Measurements from ENCODE around the gene GIPC1.

Gene GIPC1

DNA sequence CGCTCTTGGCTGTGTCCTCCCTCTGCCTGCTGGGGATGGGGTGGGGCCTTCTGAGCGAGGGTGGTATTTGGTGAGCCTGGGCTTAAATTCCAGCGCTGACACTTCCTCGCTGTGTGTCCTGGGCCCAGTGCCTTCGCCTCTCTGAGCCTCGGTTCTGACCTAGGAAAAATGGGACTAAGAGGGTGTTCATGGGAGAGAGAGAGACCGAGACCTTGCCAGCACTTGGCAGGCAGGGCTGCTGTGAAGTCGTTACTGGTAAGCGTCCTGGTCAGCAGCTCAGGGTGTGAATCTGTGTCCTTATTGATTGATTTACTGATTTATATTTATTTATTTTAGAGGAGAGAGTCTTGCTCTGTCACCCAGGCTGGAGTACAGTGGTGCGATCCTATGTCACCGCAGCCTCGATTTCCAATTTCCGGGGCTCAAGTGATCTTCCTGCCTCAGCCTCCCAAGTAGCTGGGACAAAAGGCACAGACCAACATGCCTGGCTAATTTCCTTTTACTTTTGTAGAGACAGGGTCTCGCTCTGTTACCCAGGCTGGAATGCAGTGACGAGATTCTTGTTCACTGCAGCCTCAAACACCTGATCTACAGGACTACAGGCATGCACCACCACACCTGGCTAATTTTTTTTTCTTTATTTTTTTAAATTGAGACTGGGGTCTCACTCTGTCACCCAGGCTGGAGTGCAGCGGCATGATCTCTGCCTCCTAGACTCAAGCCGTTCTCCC, 60.4 kb downstream of the GIPC1 start:
- Histone ChIP-seq H3K79me1 (ENCODE audit: low read length) (no peaks in the 10 kb centered on the region), H2AK5ac (ENCODE audit: low read length) (no peak overlapping the region), H3K27me3 (ENCODE audit: insufficient read depth, low read length, poor library complexity) (no peaks in the 10 kb centered on the region), H3K9ac (ENCODE audit: low read length) (no peak overlapping the region), H2BK120ac (ENCODE audit: low read depth, low read length) (no peak overlapping the region), H3K4me1 (ENCODE audit: control insufficient read depth, low read depth, low read length) (no peaks in the 10 kb centered on the region), H3K27ac (ENCODE audit: low read depth, low read length) (no peak overlapping the region), H4K5ac (ENCODE audit: low read length) (no peak overlapping the region), H3K79me2 (ENCODE audit: control insufficient read depth, insufficient read depth, low read length) (no peaks in the 10 kb centered on the region), H3K56ac (ENCODE audit: low read length) (no peak overlapping the region), H3K4me3 (ENCODE audit: low read length) (no peak overlapping the region), H4K8ac (ENCODE audit: low read depth, low read length) (no peak overlapping the region), H3K36me3 (ENCODE audit: control insufficient read depth, insufficient read depth, low read length) (no peaks in the 10 kb centered on the region), H3K4me2 (ENCODE audit: low read length) (no peak overlapping the region), H2BK5ac (ENCODE audit: low read length) (no peak overlapping the region), H3K4ac (ENCODE audit: low read depth, low read length) (no peak overlapping the region), H3K23ac (ENCODE audit: low read length) (no peak overlapping the region), H3K18ac (ENCODE audit: low read length) (no peak overlapping the region), H2BK15ac (replicated peaks; ENCODE audit: low read depth) (no peak overlapping the region)
- no peak for DNase-seq
- no CpG with 5 or more reads among the region's 17 CpGs for WGBS (ENCODE audit: extremely low coverage, insufficient coverage, low lambda C conversion rate)

DNA sequence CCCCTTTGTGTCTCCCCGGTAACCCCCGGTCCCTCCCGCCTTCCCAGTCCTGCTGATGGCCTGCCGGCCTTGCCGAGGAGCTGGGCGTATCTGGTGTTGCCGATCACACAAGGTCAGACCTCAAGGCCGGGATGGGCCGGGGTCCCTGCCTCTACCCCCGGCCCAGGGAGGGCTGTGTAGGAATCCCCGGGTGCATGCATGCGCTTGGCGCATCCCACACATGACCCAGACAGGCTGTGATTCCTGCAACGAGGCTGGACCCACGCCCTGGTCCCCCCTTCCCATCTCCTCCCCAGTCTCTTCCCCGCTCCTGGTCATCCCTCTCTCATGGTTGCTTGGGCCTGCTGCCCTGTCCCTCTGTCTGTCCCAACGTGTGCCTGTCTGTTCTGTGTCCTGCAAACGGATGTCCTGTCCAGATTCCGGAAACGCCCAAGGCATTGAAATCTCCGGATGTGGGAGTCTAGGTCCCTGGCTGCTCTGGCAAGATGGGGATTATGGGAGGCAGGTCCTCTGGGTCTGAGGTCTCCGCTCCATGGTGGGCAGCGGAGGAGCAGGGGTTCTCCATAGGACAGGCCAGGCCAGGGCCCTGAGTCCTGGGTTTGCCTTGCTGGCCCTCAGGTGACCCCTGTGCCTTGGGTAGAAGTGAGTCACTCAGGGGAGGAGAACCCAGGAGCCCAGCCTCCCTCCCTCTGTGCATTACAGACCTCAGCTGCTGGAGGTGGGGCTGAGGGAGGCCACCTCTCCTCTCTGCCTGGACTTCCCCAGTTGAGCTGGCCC, 61.2 kb downstream of the GIPC1 start:
- WGBS (ENCODE audit: extremely low coverage, insufficient coverage, low lambda C conversion rate): no CpG with 5 or more reads among the region's 23 CpGs
- H2BK120ac ChIP-seq (ENCODE audit: low read depth, low read length): no peak overlapping the region
- no peaks in the 10 kb centered on the region for H3K79me1 ChIP-seq (ENCODE audit: low read length)
- peak overlapping the region; percentile 42 for H3K56ac ChIP-seq (ENCODE audit: low read length)
- H2BK15ac ChIP-seq (replicated peaks; ENCODE audit: low read depth): no peak overlapping the region
- H3K9ac ChIP-seq (ENCODE audit: low read length): no peak overlapping the region
- H3K4me1 ChIP-seq (ENCODE audit: control insufficient read depth, low read depth, low read length): no peaks in the 10 kb centered on the region
- H3K4me3 ChIP-seq (ENCODE audit: low read length): no peak overlapping the region
- H3K36me3 ChIP-seq (ENCODE audit: control insufficient read depth, insufficient read depth, low read length): no peaks in the 10 kb centered on the region
- no peak overlapping the region for H3K23ac ChIP-seq (ENCODE audit: low read length)
- no peak overlapping the region for H3K27ac ChIP-seq (ENCODE audit: low read depth, low read length)
- no peak overlapping the region for H3K4me2 ChIP-seq (ENCODE audit: low read length)
- no peak overlapping the region for H4K8ac ChIP-seq (ENCODE audit: low read depth, low read length)
- no peaks in the 10 kb centered on the region for H3K79me2 ChIP-seq (ENCODE audit: control insufficient read depth, insufficient read depth, low read length)
- no peak overlapping the region for H3K18ac ChIP-seq (ENCODE audit: low read length)
- no peak overlapping the region for H4K5ac ChIP-seq (ENCODE audit: low read length)
- no peak overlapping the region for H3K4ac ChIP-seq (ENCODE audit: low read depth, low read length)
- no peak overlapping the region for H2BK5ac ChIP-seq (ENCODE audit: low read length)
- no peak for DNase-seq
- H3K27me3 ChIP-seq (ENCODE audit: insufficient read depth, low read length, poor library complexity): no peaks in the 10 kb centered on the region
- no peak overlapping the region for H2AK5ac ChIP-seq (ENCODE audit: low read length)

DNA sequence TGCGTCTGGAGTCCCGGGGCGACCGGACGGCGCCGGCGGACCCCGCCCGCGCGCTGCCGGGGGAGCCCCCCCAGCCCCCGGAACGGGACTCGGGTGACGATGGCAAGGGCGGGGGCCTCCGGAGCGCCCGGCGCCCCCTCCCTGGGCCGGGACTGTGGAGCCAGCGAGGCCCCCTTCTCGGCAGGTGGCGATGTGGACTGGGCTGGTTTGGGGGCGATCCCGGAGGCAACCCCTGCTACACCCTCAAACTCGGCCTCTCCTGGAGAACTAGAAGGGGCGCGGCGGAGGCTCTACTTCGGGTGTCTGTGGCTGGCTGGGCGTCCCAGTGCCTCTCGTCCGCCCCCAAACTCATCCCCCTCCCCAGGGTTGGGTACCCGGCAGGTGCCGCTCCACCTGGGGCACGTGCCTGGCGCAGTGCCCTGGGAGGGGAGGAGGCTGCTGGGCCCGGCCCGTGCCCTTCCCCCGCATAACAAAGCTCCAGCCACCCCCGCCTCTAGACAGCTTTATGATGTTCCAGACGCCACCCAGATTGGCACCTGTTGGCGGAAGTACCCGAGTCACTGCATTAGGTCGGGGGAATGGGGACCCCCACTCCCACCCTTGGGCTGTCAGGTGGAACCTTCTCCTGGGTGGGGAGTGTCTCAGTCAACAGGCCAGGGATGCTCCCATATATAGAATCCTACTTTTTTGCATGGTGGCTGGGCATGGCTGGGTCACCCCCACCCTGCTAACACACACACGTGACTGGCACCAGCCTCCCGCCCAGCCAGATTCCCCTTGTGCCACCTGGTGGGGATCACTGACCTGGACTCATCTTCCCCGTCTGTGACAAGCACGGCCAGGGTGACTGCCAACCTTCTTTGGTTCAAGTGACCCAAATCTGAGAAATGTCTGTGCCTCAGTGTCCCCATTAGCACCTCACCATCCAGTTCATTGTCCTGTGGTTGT, 62.1 kb downstream of the GIPC1 start:
- Histone ChIP-seq H3K4me1 (ENCODE audit: control insufficient read depth, low read depth, low read length) (no peaks in the 10 kb centered on the region), H3K27ac (ENCODE audit: low read depth, low read length) (no peak overlapping the region), H3K79me2 (ENCODE audit: control insufficient read depth, insufficient read depth, low read length) (no peaks in the 10 kb centered on the region), H3K27me3 (ENCODE audit: insufficient read depth, low read length, poor library complexity) (no peaks in the 10 kb centered on the region), H2BK5ac (ENCODE audit: low read length) (no peak overlapping the region), H4K8ac (ENCODE audit: low read depth, low read length) (no peak overlapping the region), H3K36me3 (ENCODE audit: control insufficient read depth, insufficient read depth, low read length) (no peaks in the 10 kb centered on the region), H2AK5ac (ENCODE audit: low read length) (no peak overlapping the region), H2BK120ac (ENCODE audit: low read depth, low read length) (no peak overlapping the region), H3K4me3 (ENCODE audit: low read length) (peak overlapping the region; percentile 28), H3K56ac (ENCODE audit: low read length) (peak overlapping the region; percentile 81), H4K5ac (ENCODE audit: low read length) (no peak overlapping the region), H3K4ac (ENCODE audit: low read depth, low read length) (peak overlapping the region; percentile 73), H2BK15ac (replicated peaks; ENCODE audit: low read depth) (no peak overlapping the region), H3K23ac (ENCODE audit: low read length) (peak overlapping the region; percentile 94), H3K18ac (ENCODE audit: low read length) (peak overlapping the region; percentile 72), H3K4me2 (ENCODE audit: low read length) (peak overlapping the region; percentile 57), H3K79me1 (ENCODE audit: low read length) (no peaks in the 10 kb centered on the region), H3K9ac (ENCODE audit: low read length) (peak overlapping the region; percentile 68)
- WGBS (ENCODE audit: extremely low coverage, insufficient coverage, low lambda C conversion rate): no CpG with 5 or more reads among the region's 52 CpGs
- no peak for DNase-seq

DNA sequence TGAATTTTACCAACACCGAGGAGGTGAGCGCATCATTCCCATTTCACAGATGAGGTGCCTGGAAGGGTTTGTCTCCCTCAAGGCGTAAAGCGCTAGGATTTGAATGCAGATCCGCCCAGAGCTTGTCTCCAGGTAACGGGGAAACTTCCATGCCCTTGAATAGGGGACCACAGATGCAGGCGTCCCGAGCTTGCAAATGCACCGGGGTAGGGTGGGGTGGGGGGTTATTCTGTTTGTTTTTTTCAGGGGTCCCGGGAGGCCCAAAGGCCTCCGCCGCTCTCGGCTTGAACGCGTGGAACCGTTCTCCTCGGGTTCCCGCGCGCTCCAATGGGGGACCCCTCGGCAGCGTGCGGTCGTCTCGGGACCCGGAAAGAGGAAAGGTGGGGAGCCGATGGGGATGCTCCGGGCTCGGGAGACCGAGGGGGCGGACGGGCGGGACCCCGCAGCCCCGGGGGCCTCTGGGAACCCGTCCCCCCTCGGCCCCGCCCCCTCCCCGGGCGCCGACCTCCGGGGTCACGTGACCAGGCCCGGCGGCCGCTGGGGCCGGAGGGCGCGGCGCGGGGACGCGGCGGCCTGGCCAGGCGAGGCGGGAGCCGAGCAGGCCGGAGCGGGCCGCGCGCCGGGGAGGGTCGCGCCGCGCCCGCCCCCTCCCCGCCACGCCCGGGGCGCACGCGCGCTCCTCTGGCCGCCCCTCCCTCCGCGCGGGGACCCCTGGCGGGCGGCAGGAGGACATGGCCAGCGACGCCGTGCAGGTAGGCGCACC, 63.0 kb downstream of the GIPC1 start, which contains the start of gene PKN1:
PKN1 (plus strand) TSS at position 516 of the 763 bp plus-strand sequence; CDS start at position 732, 216 bp downstream.
- Histone ChIP-seq H4K5ac (ENCODE audit: low read length) (no peak within 1 kb of the TSS), H3K23ac (ENCODE audit: low read length) (peak within 1 kb of the TSS; percentile 94), H3K4me3 (ENCODE audit: low read length) (peak within 1 kb of the TSS; percentile 43), H3K4me1 (ENCODE audit: control insufficient read depth, low read depth, low read length) (no peaks in the 10 kb centered on the region), H4K8ac (ENCODE audit: low read depth, low read length) (no peak within 1 kb of the TSS), H2BK5ac (ENCODE audit: low read length) (no peak within 1 kb of the TSS), H3K56ac (ENCODE audit: low read length) (peak within 1 kb of the TSS; percentile 81), H3K4me2 (ENCODE audit: low read length) (peak within 1 kb of the TSS; percentile 71), H3K27ac (ENCODE audit: low read depth, low read length) (no peak within 1 kb of the TSS), H2BK120ac (ENCODE audit: low read depth, low read length) (no peak within 1 kb of the TSS), H3K9ac (ENCODE audit: low read length) (peak within 1 kb of the TSS; percentile 68), H2AK5ac (ENCODE audit: low read length) (no peak within 1 kb of the TSS), H3K79me2 (ENCODE audit: control insufficient read depth, insufficient read depth, low read length) (no peaks in the 10 kb centered on the region), H3K36me3 (ENCODE audit: control insufficient read depth, insufficient read depth, low read length) (no peaks in the 10 kb centered on the region), H3K18ac (ENCODE audit: low read length) (peak within 1 kb of the TSS; percentile 84), H2BK15ac (replicated peaks; ENCODE audit: low read depth) (no peak within 1 kb of the TSS), H3K4ac (ENCODE audit: low read depth, low read length) (peak within 1 kb of the TSS; percentile 73), H3K27me3 (ENCODE audit: insufficient read depth, low read length, poor library complexity) (no peaks in the 10 kb centered on the region), H3K79me1 (ENCODE audit: low read length) (no peaks in the 10 kb centered on the region)
- no CpG with 5 or more reads among the region's 85 CpGs for WGBS (ENCODE audit: extremely low coverage, insufficient coverage, low lambda C conversion rate)
- peak; percentile 52 for DNase-seq

DNA sequence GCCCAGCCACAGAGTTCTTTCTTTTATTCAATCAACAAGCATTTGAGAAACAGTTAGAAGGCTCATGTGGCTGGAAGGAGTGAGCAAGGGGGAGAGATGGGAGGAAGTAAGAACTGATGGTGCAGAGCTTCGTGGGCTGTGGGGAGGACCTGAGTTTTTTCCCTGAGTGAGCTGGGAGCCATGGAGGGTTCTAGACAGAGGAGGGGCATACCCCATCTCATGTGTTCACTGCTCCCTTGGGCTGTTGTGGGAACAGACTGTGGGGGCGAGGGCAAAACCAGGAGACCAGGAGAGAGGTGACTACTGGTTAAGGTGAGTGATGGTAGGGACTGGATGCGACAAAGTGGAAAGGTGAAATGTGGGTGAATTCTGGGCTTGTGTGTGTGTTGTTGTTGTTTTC, 65.2 kb downstream of the GIPC1 start:
- Histone ChIP-seq H3K27ac (ENCODE audit: low read depth, low read length) (no peak overlapping the region), H2BK120ac (ENCODE audit: low read depth, low read length) (no peak overlapping the region), H3K36me3 (ENCODE audit: control insufficient read depth, insufficient read depth, low read length) (no peaks in the 10 kb centered on the region), H3K79me1 (ENCODE audit: low read length) (no peaks in the 10 kb centered on the region), H3K9ac (ENCODE audit: low read length) (no peak overlapping the region), H2BK15ac (replicated peaks; ENCODE audit: low read depth) (no peak overlapping the region), H3K27me3 (ENCODE audit: insufficient read depth, low read length, poor library complexity) (no peaks in the 10 kb centered on the region), H4K8ac (ENCODE audit: low read depth, low read length) (no peak overlapping the region), H2AK5ac (ENCODE audit: low read length) (no peak overlapping the region), H2BK5ac (ENCODE audit: low read length) (no peak overlapping the region), H3K4me3 (ENCODE audit: low read length) (no peak overlapping the region), H3K23ac (ENCODE audit: low read length) (no peak overlapping the region), H4K5ac (ENCODE audit: low read length) (no peak overlapping the region), H3K4ac (ENCODE audit: low read depth, low read length) (no peak overlapping the region), H3K4me1 (ENCODE audit: control insufficient read depth, low read depth, low read length) (no peaks in the 10 kb centered on the region), H3K56ac (ENCODE audit: low read length) (no peak overlapping the region), H3K79me2 (ENCODE audit: control insufficient read depth, insufficient read depth, low read length) (no peaks in the 10 kb centered on the region), H3K18ac (ENCODE audit: low read length) (no peak overlapping the region), H3K4me2 (ENCODE audit: low read length) (no peak overlapping the region)
- no peak for DNase-seq
- no CpG with 5 or more reads among the region's 3 CpGs for WGBS (ENCODE audit: extremely low coverage, insufficient coverage, low lambda C conversion rate)

All from mesendoderm (in vitro differentiated cells).